GM23248 (cell line): Measurements from ENCODE around the gene UNC5C. TPM values are rescaled to one million over a fixed set of nuclear protein-coding genes. Genes with fewer than 3 reads are reported as not detected.

ENCODE experiments used
- DNase-seq: peaks from one replicate; pipeline ENCODE4 v3.0.0-alpha.2; 2015
- H2AFZ ChIP-seq: fragments of 200-600 bp; sonication (generic); 2 replicates; pipeline ENCODE4 v1.6.1; 2016; ENCODE audit warnings: antibody characterized with exemption
- H3F3A ChIP-seq: fragments of 200-600 bp; sonication (generic); 2 replicates; pipeline ENCODE4 v1.6.1; 2016; ENCODE audit warnings: mild to moderate bottlenecking, antibody characterized with exemption, mixed run types; ENCODE audit not compliant: insufficient read depth
- H3K27ac ChIP-seq: fragments of 200-600 bp; sonication (generic); 2 replicates; pipeline ENCODE4 v1.5.1; 2016; ENCODE audit warnings: mild to moderate bottlenecking
- H3K27me3 ChIP-seq: fragments of 200-600 bp; sonication (generic); replicated peaks from 2 replicates; pipeline ENCODE4 v1.6.1; 2016; ENCODE audit warnings: mild to moderate bottlenecking; ENCODE audit not compliant: insufficient read depth
- H3K36me3 ChIP-seq: fragments of 200-600 bp; sonication (generic); 2 replicates; pipeline ENCODE4 v1.6.1; 2016; ENCODE audit warnings: low read depth, mild to moderate bottlenecking
- H3K4me1 ChIP-seq: fragments of 200-600 bp; sonication (generic); 2 replicates; pipeline ENCODE4 v1.6.1; 2016; ENCODE audit warnings: mild to moderate bottlenecking; ENCODE audit not compliant: insufficient read depth
- H3K4me2 ChIP-seq: fragments of 200-600 bp; sonication (generic); one replicate; pipeline ENCODE4 v1.6.1; 2016; ENCODE audit warnings: mild to moderate bottlenecking; ENCODE audit not compliant: unreplicated experiment
- H3K4me3 ChIP-seq: fragments of 200-600 bp; sonication (generic); 2 replicates; pipeline ENCODE4 v1.5.1; 2016; ENCODE audit warnings: mild to moderate bottlenecking
- H3K79me2 ChIP-seq: fragments of 200-600 bp; sonication (generic); 2 replicates; pipeline ENCODE4 v1.6.1; 2016; ENCODE audit warnings: mild to moderate bottlenecking; ENCODE audit not compliant: insufficient read depth
- H3K9ac ChIP-seq: fragments of 200-600 bp; sonication (generic); 2 replicates; pipeline ENCODE4 v1.6.1; 2016; ENCODE audit warnings: mild to moderate bottlenecking
- H3K9me2 ChIP-seq: fragments of 200-600 bp; sonication (generic); 2 replicates; pipeline ENCODE4 v1.6.1; 2016; ENCODE audit warnings: mixed run types, mild to moderate bottlenecking, moderate library complexity; ENCODE audit not compliant: insufficient read depth
- H3K9me3 ChIP-seq: fragments of 200-600 bp; sonication (generic); one replicate; pipeline ENCODE4 v1.6.1; 2017; ENCODE audit warnings: low read depth
- H4K20me1 ChIP-seq: fragments of 200-600 bp; sonication (generic); 2 replicates; pipeline ENCODE4 v1.6.0; 2016; ENCODE audit not compliant: insufficient read depth
- EZH2 ChIP-seq: fragments of 200-600 bp; sonication (generic); IDR thresholded peaks from 2 replicates; pipeline ENCODE4 v1.6.1; 2018; ENCODE audit warnings: antibody characterized with exemption, mild to moderate bottlenecking; ENCODE audit not compliant: insufficient read depth, poor library complexity, severe bottlenecking
- EZH2phosphoT487 ChIP-seq: fragments of 200-600 bp; sonication (generic); IDR thresholded peaks from 2 replicates; pipeline ENCODE4 v1.6.1; 2018; ENCODE audit warnings: antibody characterized with exemption, moderate library complexity, mild to moderate bottlenecking, low read depth; ENCODE audit not compliant: insufficient read depth
- WGBS, 2 experiments: methylation state at CpG; one replicate each; pipeline ENCODE4 v1.1.6; 2015 to 2017; ENCODE audit warnings: low lambda C conversion rate in 2 of 2, low coverage in 1 of 2; ENCODE audit errors: missing lambda C conversion rate in 2 of 2; 5-methylcytosine and 5-hydroxymethylcytosine counted together
- in situ Hi-C: fragments of 300-500 bp; cut with MboI; formaldehyde crosslinking; loops from 2 replicates; pipeline ENCODE4 v1.15.0; 2020
- polyA plus RNA-seq: library from polyadenylated mRNA; unstranded; fragments of >200 nt; fragmentation: Nextera tagmentation; extraction: Ambion mirVana; gene quantifications from 2 replicates; pipeline ENCODE4 v1.2.1, GENCODE V29; 2016
- total RNA-seq: library from RNA; depleted of rRNA; stranded (reverse); fragments of >200 nt; shearing (Covaris generic); gene quantifications from 2 replicates; pipeline ENCODE4 v1.2.3, GENCODE V29; 2014

UNC5C gene
- total and polyA plus RNA-seq, 2 experiments from 2014 or later, result not detected

DNA sequence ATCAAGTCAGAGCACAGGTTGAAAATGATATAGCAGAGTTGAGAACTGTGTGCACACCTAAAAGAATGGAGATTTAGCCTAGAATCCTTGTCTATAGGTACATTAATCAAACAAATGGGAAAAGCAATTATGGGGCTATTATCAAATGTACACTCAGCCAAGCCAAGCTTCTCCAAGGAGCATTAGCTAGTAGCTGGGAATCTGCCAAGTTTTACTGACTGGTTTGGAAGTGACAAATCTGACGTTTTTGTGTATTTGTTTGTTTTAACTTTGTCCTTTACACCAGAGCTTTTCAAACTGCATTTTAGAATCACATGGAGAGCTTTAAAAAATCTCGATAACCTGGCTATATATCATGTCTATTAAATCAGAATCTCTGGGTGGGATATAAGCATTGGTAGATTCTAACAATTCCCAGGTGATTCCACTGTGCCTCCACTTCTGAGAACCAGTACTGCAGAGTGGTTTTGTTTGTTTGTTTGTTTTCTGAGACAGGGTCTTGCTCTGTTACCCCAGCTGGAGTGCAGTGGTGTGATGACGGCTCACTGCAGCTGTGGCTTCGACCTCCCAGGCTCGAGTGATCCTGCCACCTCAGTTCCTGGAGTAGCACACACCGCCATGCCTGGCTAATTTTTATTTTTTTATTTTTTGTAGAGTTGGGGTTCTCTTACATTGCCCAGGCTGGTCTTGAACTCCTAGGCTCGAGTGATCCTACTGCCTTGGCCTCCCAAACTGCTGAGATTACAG is 279.8 kb downstream of the UNC5C start:
- WGBS, 2 experiments, result 52 to 54% methylated on average over 7 of the region's 7 CpGs
- in situ Hi-C loops, result no loop called here
- H3K9me2 ChIP-seq, result no peaks in the 10 kb centered on the region
- no peaks in the 10 kb centered on the region for H4K20me1 ChIP-seq
- no peak overlapping the region for H3K27ac ChIP-seq
- no peak overlapping the region for H3K9ac ChIP-seq
- TF ChIP-seq EZH2phosphoT487 (no peak), EZH2 (no peak)
- H3F3A ChIP-seq, result no peaks in the 10 kb centered on the region
- H3K9me3 ChIP-seq, result no peaks in the 10 kb centered on the region
- DNase-seq, result no peak
- H3K4me3 ChIP-seq, result no peak overlapping the region
- no peak overlapping the region for H2AFZ ChIP-seq
- no peaks in the 10 kb centered on the region for H3K36me3 ChIP-seq
- no peaks in the 10 kb centered on the region for H3K27me3 ChIP-seq
- H3K79me2 ChIP-seq, result no peaks in the 10 kb centered on the region
- peaks cover 15% of the 10 kb centered on the region for H3K4me1 ChIP-seq
- no peak overlapping the region for H3K4me2 ChIP-seq

DNA sequence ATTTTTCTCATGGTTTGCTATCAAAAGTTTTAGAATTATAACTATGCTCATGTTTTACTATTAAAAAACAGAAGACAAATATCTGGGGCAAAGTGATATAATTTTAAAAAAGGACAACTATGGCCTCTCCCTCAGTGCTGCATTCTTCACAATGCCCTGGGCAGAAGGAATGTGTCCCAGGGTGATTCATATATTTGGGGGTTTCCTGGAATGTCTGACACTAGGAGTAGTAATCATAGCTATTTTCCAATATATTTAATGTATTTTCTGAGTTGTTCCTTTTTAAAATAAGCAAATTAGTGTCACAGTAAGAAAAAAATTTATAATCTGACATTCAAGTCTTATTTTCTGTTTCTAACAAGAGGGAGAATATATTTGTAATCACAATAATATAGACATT is 281.7 kb downstream of the UNC5C start:
- TF ChIP-seq EZH2phosphoT487 (no peak), EZH2 (no peak)
- H3K9me2 ChIP-seq, result no peaks in the 10 kb centered on the region
- peak overlapping the region; percentile 46 for H3K4me2 ChIP-seq
- H3K9ac ChIP-seq, result no peak overlapping the region
- no peaks in the 10 kb centered on the region for H3K9me3 ChIP-seq
- DNase-seq, result peak; percentile 68
- peaks cover 15% of the 10 kb centered on the region for H3K4me1 ChIP-seq
- in situ Hi-C loops, result no loop called here
- H3K4me3 ChIP-seq, result peak overlapping the region; percentile 24; the same call in 1 of the 2 replicates
- no peaks in the 10 kb centered on the region for H3K79me2 ChIP-seq
- H4K20me1 ChIP-seq, result no peaks in the 10 kb centered on the region
- no peak overlapping the region for H3K27ac ChIP-seq
- H3K27me3 ChIP-seq, result no peaks in the 10 kb centered on the region
- H2AFZ ChIP-seq, result no peak overlapping the region
- no peaks in the 10 kb centered on the region for H3F3A ChIP-seq
- no peaks in the 10 kb centered on the region for H3K36me3 ChIP-seq

DNA sequence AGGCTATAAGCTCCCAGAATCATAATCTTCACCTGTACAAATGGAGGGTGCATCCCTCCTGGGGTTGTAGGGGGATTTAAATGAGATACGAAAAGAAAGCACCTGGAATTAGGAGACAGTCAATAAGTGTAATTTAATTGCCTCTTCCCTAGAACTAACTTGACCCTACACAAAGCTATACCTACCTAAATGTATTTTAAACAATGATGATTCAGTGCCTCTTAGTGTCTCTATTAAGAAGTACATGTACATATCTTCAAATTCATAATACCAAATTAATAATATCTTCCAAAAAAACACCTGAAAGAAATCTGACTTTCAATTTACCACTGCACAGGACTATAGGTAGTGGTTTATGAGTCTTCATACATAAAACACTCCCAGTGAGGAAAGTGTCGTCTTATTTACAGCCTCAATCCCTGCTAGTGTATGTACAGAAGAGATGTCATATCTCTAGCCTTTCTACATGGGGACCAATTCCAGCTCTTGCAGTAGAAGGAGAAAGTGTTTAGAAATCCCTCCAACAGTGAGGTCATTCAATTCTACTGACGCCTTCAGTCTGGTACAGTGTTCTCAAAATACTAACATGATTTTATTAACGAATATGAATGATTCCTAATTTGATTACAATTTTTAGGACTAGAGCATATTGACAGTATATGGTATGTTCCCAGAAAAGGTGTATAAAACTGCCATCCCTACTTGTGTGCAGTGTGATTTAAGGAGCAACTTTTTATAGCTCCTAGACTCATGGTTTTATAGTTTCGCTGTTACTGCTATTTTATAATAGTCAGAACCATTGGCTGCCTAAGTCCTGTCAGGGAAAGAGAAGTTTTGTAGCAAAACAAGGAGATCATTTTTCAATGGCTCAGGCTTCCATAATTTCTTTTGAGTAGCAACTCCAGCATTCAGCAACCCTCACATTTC is 282.7 kb downstream of the UNC5C start:
- no peaks in the 10 kb centered on the region for H4K20me1 ChIP-seq
- no peaks in the 10 kb centered on the region for H3K27me3 ChIP-seq
- no peak for TF ChIP-seq EZH2phosphoT487
- no peak for TF ChIP-seq EZH2
- no peaks in the 10 kb centered on the region for H3K9me2 ChIP-seq
- H3K4me1 ChIP-seq, result peaks cover 15% of the 10 kb centered on the region
- H3K9me3 ChIP-seq, result no peaks in the 10 kb centered on the region
- no peak overlapping the region for H3K9ac ChIP-seq
- no peaks in the 10 kb centered on the region for H3K79me2 ChIP-seq
- H3K4me2 ChIP-seq, result no peak overlapping the region
- H3K36me3 ChIP-seq, result no peaks in the 10 kb centered on the region
- in situ Hi-C loops, result no loop called here
- H3F3A ChIP-seq, result no peaks in the 10 kb centered on the region
- peak; percentile 35 for DNase-seq
- 20 to 22% methylated on average over 5 of the region's 5 CpGs for WGBS, 2 experiments
- H3K4me3 ChIP-seq, result no peak overlapping the region
- H3K27ac ChIP-seq, result no peak overlapping the region
- no peak overlapping the region for H2AFZ ChIP-seq

DNA sequence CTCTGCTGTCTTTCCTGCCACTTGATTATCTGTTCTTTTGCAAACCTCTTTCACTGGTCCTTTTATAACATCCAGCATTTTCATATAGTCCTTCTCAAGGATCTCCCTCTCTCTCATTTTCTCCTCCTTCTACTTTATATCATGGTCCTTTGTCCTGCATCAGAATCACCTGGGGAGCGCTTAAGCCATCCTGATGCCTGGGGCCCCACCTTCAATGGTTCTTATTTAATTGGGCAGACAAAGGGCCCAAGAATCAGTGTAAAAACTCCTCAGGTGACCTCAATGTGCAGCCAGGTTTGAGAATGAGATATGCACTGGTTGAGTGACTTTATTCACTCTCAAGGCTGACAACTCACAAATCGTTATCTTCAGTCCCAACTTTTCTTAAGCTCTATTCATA is 283.9 kb downstream of the UNC5C start:
- no peaks in the 10 kb centered on the region for H3K9me3 ChIP-seq
- no peak overlapping the region for H3K27ac ChIP-seq
- H4K20me1 ChIP-seq, result no peaks in the 10 kb centered on the region
- no peaks in the 10 kb centered on the region for H3F3A ChIP-seq
- no peaks in the 10 kb centered on the region for H3K79me2 ChIP-seq
- H3K9me2 ChIP-seq, result no peaks in the 10 kb centered on the region
- in situ Hi-C loops, result no loop called here
- no peak overlapping the region for H3K4me3 ChIP-seq
- no peaks in the 10 kb centered on the region for H3K36me3 ChIP-seq
- 62 to 70% methylated on average over 2 of the region's 2 CpGs for WGBS, 2 experiments
- H3K27me3 ChIP-seq, result 0 out of 2 replicates have a peak, but pooled peaks cover 4% of the 10 kb centered on the region
- DNase-seq, result no peak
- TF ChIP-seq EZH2phosphoT487 (no peak), EZH2 (no peak)
- H2AFZ ChIP-seq, result no peak overlapping the region
- H3K9ac ChIP-seq, result no peak overlapping the region
- H3K4me1 ChIP-seq, result peaks cover 15% of the 10 kb centered on the region
- no peak overlapping the region for H3K4me2 ChIP-seq
